Hematopoietic multipotent progenitor cell treated with erythropoietin and hydrocortisone succinate and interleukin-3 and kit ligand, for 15 days (in vitro differentiated cells): ENCODE measurements around the gene SNRNP40.
"Not testable (repeated sequence)": the region's sequence is repeated elsewhere in the genome, so short reads cannot be mapped to it uniquely, and the experiment has no call there.

Experiments
- DNase-seq: peaks from one replicate; pipeline ENCODE4 v3.0.0-alpha.2; 2015; ENCODE audit warnings: low spot score

The SNRNP40 gene

DNA sequence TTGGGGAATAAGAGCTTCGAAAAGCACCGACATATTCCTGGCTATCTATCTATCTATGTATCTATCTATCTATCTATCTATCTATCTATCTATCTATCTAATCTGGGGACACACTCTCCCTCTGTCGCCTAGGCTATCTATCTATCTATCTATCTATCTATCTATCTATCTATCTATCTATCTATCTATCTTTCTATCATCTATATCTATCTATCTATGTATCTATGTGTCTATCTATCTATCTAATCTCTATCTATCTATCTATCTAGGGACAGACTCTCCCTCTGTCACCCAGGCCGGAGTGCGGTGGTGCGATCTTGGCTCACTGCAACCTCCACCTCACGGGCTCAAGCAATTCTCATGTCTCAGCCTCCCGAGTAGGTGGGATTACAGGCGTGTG is 14.2 kb downstream of the SNRNP40 start:
- DNase-seq = not testable (repeated sequence)

- DNase-seq = no peak
Measured at GRCh38 chr1:31273619-31274018, 23.0 kb downstream of the SNRNP40 start.

DNA sequence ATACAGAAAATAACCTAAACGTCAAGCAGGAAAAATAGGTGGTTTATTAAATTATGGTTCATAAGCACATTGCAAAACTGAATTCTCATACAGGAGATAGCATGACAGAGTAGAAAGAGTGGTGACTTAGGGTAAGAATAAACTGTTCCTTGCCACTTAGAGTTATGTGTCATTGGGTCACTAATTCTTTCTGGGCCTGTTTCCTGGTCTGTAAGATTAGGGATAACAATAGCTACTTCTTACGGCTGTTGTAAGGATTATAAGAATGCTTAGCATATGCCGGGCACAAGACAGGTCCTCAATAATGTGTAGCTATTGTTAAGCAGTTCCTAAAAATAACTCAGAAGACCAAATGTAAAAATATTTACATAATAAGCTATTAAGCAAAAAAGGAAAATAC is 24.2 kb downstream of the SNRNP40 start:
- no peak for DNase-seq

DNA sequence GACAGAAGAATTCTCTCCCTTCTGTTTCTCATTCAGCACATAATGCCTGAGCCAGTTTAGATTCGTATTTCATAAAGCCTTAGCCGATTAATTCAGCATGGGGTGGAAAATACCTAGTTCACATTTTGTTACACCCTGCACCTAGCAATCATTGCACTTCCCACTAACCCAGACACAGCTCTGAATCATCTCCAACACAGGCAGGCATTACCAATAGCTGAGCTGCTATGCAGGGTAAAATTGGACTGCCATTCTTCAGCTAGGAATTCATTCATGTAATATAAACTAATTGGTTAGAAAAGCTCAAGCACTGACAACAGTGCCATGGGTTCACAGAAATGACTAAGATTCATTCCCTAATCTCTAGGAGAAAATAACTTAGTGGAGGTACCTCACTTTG is 30.0 kb downstream of the SNRNP40 start:
- DNase-seq = no peak

DNA sequence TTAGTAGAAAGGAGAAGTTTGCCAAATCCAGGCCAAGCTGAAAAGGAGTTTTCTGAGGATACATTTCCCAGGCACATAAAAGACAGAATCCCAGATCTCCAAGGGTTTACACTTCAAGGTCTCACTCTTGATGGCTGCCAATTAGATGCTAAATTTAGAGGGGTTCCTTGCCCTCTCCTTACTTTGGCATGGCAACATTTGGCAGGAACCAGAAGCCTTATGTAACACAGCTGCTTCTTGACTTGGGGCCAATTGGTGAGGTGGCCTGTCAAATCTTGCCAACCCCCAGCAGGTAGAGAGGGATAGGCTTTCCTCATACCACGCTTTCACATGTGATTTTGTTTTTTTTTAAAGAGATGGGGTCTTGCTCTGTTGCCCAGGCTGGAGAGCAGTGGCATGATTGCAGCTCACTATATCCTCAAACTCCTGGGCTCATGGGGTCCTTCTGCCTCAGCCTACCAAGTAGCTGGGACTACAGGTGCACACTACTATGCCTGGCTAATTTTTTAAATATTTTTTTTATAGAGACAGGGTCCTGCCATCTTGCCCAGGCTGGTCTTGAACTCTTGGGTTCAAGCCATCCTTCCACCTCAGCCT is 31.7 kb downstream of the SNRNP40 start:
- no peak for DNase-seq

- DNase-seq = no peak
Measured at GRCh38 chr1:31263408-31263807, 33.2 kb downstream of the SNRNP40 start.

DNA sequence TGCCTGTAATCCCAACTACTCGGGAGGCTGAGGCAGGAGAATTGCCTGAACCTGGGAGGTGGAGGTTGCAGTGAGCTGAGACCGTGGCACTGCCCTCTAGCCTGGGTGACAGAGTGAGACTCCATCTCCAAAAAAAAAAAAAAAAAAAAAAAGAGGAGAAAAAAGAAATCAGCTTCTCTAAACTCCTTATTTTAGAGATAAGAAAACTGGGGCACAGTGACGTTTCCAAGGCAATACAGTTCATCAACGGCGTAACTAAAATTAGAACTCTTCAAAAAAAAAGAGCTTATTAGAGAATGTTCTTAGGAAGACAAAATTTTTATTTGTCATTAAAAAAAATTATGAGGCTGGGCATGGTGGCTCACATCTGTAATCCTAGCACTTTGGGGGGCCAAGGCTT is 34.2 kb downstream of the SNRNP40 start:
- DNase-seq = not testable (repeated sequence)

- no peak for DNase-seq
Measured at GRCh38 chr1:31261916-31262315, 34.7 kb downstream of the SNRNP40 start.

GRCh38 chr1:31259746-31260145 is 36.8 kb downstream of the SNRNP40 start:
- no peak for DNase-seq

- DNase-seq = no peak
Measured at GRCh38 chr1:31258581-31258980, 38.0 kb downstream of the SNRNP40 start.

- no peak for DNase-seq
Measured at GRCh38 chr1:31257213-31257612, 39.4 kb downstream of the SNRNP40 start.

DNA sequence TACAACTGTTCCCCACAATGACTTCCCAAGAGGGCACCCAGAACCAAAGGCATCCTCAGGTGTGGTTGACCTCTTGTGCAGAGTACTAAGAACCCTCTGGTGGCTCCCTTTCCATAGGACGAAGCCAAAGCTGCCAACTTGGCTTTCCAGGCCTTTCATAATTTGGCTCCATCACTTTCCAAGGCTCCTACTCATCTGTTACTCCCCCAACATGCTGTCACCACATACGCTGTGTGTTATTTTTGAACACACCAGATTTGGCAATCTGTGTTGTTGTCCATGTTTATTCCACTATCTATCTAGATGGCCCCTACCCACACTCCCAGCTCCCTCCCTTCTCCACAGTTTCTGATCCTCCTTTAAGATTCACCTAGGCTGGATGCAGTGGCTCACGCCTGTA is 46.7 kb downstream of the SNRNP40 start:
- no peak for DNase-seq

DNA sequence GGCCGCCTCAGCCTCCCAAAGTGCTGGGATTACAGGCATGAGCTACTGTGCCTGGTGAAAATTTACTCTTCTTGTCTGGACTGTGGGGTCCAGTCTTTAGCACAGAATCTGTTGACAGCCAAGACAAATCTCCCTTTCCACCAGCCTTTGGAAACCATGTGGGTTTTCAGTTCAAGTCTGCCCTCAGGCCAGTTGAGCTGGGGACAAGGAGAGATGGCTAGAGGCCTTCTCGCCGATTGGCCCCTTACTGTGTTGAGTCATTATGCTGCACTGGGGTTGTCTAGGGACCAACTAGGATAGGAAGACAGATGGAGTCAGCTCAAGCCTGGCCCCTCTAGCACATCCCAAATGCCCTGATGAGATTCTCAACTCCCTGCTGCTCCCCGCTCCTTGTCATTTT is 48.3 kb downstream of the SNRNP40 start:
- DNase-seq = no peak

- DNase-seq = no peak
Measured at GRCh38 chr1:31244326-31244725, 52.3 kb downstream of the SNRNP40 start.

- no peak for DNase-seq
Measured at GRCh38 chr1:31243501-31244286, 52.9 kb downstream of the SNRNP40 start.

DNA sequence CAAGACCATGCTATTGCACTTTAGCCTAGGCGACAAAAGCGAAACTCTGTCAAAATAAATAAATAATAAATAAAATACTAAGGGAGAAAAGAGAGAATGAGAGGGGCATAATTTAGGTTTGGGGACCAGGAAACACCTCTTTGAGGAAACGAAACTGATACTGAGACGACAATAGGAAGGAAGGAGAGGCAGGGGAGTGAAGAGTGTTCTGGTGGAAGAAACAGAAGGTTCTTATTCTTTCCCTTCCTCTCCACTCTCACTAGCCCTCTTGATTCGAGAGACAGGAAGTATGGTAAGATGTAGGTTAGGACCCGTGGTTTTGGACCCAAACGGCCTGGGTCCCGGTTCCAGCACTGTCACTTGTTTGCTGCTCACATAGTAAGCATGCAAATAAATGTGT is 55.3 kb downstream of the SNRNP40 start:
- no peak for DNase-seq

DNA sequence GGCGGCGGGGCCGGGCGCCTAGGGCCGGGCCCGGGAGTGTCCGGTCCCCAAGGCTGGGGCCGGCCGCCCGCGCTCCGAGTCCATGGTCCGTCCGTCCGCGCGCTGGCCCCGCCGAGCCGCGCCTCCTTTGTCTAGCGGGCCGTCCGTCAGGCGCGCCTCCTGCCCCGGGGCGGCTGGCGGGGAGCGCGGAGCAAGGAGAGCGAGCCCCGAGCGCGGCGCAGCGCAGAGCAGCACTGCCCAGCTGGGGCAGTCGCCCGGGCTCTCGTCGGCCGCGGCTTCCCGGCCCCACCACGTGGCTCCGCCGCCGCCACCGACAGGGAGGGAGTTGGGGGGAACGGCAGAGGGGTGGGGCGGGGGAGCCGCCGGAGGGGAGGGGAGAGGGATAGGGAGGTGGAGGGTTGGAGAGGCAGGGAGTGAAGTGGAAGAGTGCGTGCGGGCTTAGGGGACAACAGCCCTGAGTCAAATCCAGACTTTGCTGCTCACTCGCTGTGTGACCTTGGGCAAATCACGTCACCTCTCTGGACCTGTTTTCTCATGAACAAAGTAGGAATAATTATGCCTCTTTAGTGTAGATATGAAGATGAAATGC is 56.8 kb downstream of the SNRNP40 start, which contains the start of gene NKAIN1:
Gene NKAIN1, minus strand, starts transcription at position 235 of the 589 bp plus-strand sequence. CDS start 340 bp downstream, outside the sequence.
- DNase-seq = no peak

GRCh38 chr1:31238986-31239613 is 57.5 kb downstream of the SNRNP40 start:
- DNase-seq = no peak

- DNase-seq = no peak
Measured at GRCh38 chr1:31238612-31238985, 58.0 kb downstream of the SNRNP40 start.

DNA sequence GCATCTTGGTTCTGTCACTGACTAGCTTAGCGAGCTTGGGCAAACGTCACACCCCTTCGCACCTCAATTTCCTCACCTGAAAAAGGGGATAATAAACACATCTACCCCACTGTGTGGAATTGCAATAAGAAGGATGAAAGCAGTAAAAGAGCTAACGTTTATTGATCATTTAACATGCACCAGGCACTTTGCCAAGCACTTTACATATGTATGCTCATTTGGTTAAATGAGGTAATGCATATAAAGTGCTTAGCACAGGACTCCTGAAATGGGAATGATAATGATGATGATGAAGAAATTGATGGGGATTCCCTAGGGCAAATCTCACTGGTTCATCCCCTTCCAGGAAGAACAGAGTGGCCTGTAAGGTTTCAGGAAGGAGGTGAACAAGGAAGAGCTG is 61.7 kb downstream of the SNRNP40 start:
- DNase-seq = no peak

GRCh38 chr1:31234123-31234708 is 62.4 kb downstream of the SNRNP40 start:
- no peak for DNase-seq

GRCh38 chr1:31232689-31233088 is 63.9 kb downstream of the SNRNP40 start:
- no peak for DNase-seq

DNA sequence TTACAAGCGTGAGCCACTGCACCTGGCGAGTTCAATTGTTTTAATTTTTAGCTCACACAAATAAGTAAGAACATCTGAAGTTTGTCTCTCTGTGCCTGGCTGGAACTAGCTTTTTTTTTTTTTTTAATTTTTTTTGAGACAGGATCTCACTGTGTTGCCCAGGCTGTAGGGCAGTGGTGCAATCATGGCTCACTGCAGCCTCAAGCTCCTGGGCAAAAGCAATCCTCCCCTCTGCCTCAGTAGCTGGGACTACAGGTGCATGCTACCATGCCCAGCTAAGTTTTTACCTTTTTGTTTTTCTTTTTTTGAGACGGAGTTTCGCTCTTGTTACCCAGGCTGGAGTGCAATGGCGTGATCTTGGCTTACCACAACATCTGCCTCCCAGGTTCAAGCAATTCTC is 64.8 kb downstream of the SNRNP40 start:
- no peak for DNase-seq
